Mucosa of descending colon (tissue), 3 donors: ENCODE measurements around the gene KRTAP12-4. TPM values are rescaled to one million over a fixed set of nuclear protein-coding genes. Genes with fewer than 3 reads are reported as not detected.
"Not testable (repeated sequence)": the region's sequence is repeated elsewhere in the genome, so short reads cannot be mapped to it uniquely, and the experiment has no call there.

Source experiments
- ATAC-seq: fragments of 200-7000 bp; cut with Tn5 transposase; one replicate; pipeline ENCODE4 v1.9.1; 2020; ENCODE audit warnings: mild to moderate bottlenecking, moderate library complexity
- DNase-seq, 3 donors: peaks; one replicate each; pipeline ENCODE4 v3.0.0-alpha.2; 2020
- H3K36me3 ChIP-seq: fragments of 200-600 bp; one replicate; pipeline ENCODE4 v1.8.0; 2021; ENCODE audit warnings: low read depth, mild to moderate bottlenecking
- H3K4me1 ChIP-seq: fragments of 200-600 bp; one replicate; pipeline ENCODE4 v1.8.0; 2021; ENCODE audit warnings: low read depth, mild to moderate bottlenecking
- H3K4me3 ChIP-seq: fragments of 200-600 bp; one replicate; pipeline ENCODE4 v1.8.0; 2021; ENCODE audit warnings: mild to moderate bottlenecking
- H3K9me3 ChIP-seq: fragments of 200-600 bp; one replicate; pipeline ENCODE4 v1.8.0; 2021; ENCODE audit warnings: mild to moderate bottlenecking
- intact Hi-C, 2 donors: fragments of 100-400 bp; cut with DNase I in 1 of 2; cut with micrococcal nuclease in 1 of 2; formaldehyde crosslinking; loops; one replicate each; pipeline versions ENCODE4 v1.11.0 to v1.11.1; 2022; cut with DNase I, micrococcal nuclease
- total RNA-seq, 3 donors: library from RNA; stranded (reverse); fragmentation: NEBNext Ultra II Directional in 2 of 3; extraction: Animal tissue kit (Norgen Biotek cat#: 25700) in 2 of 3; gene quantifications; one replicate each; pipeline versions ENCODE4 v1.2.1 to v1.2.4, GENCODE V29; 2021 to 2023
- TF ChIP-seq, protein P1 (sequence below): fragments of 200-600 bp; IDR thresholded peaks from one replicate; pipeline ENCODE4 v1.8.0; 2022; ENCODE audit warnings: antibody characterized with exemption, mild to moderate bottlenecking
- donor health status: DM: no; HTN: no; CAD: no; lungs with moderate emphysema.
- donor health status: DM: no; HTN: no; CAD: no.
- donor health status: DM: no; HTN: yes; CAD: no.

KRTAP12-4 gene
- total RNA-seq, 3 donors from 2014 or later, result not detected

DNA sequence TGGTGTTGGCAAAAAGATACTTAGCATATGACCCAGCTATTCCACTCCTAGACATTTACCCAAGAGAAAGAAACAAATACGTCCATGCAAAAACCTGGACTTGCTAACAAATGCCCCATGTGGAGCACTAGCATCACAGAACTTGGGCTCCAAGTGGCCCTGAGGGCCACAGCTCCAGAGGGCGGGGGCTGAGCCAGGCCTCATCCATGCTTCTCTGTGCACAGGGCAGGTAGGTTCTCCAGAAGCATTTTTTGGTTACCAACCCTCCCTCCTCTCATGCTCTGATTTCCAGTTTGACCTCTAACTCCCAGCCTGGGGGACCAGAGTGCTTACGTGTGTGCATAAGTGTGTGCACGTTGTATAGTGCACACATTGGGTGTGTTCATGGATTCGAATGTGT is 10.2 kb upstream of the KRTAP12-4 start:
- no peak for ATAC-seq
- no peaks in the 10 kb centered on the region for H3K36me3 ChIP-seq

DNA sequence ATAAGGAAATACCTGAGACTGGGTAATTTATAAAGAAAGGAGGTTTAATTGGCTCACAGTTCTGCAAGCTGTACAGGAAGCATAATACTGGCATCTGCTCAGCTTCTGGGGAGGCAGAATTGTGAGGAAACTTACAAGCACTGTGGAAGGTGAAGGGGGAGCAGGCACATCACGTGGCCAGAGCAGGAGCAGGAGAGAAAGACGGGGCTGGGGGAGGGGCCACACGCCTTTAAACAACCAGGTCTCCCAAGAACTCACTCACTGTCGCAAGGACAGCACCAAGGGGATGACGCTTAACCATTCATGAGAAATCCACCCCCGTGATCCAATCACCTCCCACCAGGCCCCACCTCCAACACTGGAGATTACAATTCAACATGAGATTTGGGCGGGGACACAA is 7.1 kb upstream of the KRTAP12-4 start:
- H3K36me3 ChIP-seq, H3K9me3 ChIP-seq, H3K4me3 ChIP-seq, intact Hi-C loops, ATAC-seq, H3K4me1 ChIP-seq, DNase-seq: not testable (repeated sequence)

More for the DNA sequence above, 10.2 kb upstream of the KRTAP12-4 start:
- Histone ChIP-seq H3K4me1 (no peaks in the 10 kb centered on the region), H3K9me3 (no peaks in the 10 kb centered on the region), H3K4me3 (no peak overlapping the region)
- no peak for DNase-seq
- TF ChIP-seq, protein P1, sequence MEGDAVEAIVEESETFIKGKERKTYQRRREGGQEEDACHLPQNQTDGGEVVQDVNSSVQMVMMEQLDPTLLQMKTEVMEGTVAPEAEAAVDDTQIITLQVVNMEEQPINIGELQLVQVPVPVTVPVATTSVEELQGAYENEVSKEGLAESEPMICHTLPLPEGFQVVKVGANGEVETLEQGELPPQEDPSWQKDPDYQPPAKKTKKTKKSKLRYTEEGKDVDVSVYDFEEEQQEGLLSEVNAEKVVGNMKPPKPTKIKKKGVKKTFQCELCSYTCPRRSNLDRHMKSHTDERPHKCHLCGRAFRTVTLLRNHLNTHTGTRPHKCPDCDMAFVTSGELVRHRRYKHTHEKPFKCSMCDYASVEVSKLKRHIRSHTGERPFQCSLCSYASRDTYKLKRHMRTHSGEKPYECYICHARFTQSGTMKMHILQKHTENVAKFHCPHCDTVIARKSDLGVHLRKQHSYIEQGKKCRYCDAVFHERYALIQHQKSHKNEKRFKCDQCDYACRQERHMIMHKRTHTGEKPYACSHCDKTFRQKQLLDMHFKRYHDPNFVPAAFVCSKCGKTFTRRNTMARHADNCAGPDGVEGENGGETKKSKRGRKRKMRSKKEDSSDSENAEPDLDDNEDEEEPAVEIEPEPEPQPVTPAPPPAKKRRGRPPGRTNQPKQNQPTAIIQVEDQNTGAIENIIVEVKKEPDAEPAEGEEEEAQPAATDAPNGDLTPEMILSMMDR, result no peak
- intact Hi-C loops, result no loop called here

DNA sequence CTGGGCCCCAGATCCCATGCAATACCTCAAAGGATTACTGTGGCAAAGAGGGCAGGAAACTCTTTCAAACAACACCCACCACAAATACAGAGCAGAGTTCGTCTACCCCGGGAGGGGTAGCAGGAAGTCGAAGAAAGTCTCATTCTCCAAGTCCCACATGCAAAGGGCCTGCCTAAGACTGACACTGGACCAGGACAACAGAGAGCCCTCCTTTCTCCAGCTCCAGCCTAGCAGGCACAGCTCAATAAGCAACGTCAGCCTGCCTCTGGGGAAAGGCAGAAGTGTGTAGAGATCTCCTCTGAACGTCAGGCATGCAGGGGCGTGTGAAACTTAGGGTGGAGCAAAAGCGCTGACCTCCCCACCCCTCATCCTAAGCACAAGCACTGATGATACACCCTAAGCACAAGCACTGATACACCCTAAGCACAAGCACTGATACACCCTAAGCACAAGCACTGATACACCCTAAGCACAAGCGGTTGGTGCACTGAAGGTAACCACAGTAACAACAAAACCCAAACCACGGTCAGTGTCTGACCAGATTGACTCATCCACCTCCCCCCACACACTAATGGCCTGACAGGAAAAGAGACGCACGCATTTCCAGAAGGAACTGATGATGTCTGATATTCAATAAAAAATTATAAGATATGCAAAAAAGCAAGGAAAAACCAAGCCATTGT is 4.6 kb upstream of the KRTAP12-4 start:
- H3K9me3 ChIP-seq, result no peaks in the 10 kb centered on the region
- DNase-seq, result peak in 1 of 3 donors; percentile 7
- H3K4me3 ChIP-seq, result no peak overlapping the region
- intact Hi-C loops, result no loop called here
- H3K36me3 ChIP-seq, result no peaks in the 10 kb centered on the region
- peak; percentile 49 for ATAC-seq
- H3K4me1 ChIP-seq, result no peaks in the 10 kb centered on the region
- TF ChIP-seq, protein P1, result no peak

DNA sequence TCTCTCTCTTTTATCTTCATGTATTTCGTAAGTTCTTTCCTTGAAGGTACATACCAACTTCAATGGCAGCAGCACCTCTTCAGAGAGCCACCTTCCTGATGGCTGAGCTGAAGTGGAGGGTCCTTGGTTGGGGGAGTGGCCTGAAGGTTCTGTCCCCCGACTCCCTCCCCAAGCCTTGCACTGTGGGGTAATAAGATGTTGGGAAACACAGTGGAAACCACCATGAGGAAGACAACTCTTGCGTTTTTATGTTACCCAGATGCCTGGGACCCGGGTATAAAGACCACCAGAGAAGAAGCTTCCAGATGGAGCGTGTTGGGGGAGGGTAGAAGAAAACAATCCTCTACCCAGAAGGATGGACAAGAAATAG is 4.1 kb upstream of the KRTAP12-4 start:
- H3K4me3 ChIP-seq, result no peak overlapping the region
- intact Hi-C loops, result no loop called here
- ATAC-seq, result no peak
- no peak for DNase-seq
- H3K9me3 ChIP-seq, result no peaks in the 10 kb centered on the region
- TF ChIP-seq, protein P1, result no peak
- no peaks in the 10 kb centered on the region for H3K36me3 ChIP-seq
- H3K4me1 ChIP-seq, result no peaks in the 10 kb centered on the region

DNA sequence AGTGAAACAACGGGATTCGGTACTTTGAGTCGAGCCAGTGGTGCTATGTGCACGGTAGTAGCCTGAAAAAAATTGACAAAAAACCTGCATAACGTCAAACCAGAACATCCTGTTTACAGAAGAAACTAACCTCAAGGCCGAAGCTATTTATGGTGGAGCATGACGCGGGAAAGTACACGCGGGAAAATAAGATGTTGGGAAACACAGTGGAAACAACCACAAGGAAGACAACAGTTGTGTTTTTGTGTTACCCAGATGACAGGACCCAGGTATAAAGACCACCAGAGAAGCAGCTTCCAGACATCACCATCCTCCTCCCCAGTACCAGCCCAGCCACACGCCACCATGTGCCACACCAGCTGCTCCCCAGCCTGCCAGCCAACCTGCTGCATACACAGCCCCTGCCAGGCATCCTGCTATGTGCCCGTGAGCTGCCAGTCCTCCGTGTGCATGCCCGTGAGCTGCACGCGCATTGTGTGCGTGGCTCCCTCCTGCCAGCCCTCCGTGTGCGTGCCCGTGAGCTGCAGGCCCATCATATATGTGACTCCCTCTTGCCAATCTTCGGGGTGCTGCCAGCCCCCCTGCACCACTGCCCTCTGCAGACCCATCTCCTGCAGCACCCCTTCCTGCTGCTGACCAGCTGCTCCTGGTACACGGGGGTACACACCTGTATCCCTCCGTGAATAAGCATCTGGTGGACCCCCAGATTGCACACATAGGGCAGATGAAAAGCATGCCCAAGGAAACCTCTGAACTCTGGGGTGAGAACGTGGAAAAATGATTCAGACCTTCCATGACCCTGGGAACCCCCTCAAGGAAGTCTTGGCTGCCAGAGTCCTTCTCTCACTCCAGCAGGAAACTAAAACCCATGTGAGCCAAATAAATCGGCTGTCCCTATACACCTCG is 3.4 kb upstream of the KRTAP12-4 start, which contains the start of gene KRTAP12-3:
Gene KRTAP12-3 (plus strand): TSS at position 298 of the 906 bp plus-strand sequence. CDS start 48 bp downstream, at position 346.
- no peak for DNase-seq
- Histone ChIP-seq H3K4me1 (no peaks in the 10 kb centered on the region), H3K4me3 (no peak within 1 kb of the TSS), H3K9me3 (no peaks in the 10 kb centered on the region), H3K36me3 (no peaks in the 10 kb centered on the region)
- TF ChIP-seq, protein P1, result no peak
- intact Hi-C loops, result no loop called here
- peak; percentile 70 for ATAC-seq

DNA sequence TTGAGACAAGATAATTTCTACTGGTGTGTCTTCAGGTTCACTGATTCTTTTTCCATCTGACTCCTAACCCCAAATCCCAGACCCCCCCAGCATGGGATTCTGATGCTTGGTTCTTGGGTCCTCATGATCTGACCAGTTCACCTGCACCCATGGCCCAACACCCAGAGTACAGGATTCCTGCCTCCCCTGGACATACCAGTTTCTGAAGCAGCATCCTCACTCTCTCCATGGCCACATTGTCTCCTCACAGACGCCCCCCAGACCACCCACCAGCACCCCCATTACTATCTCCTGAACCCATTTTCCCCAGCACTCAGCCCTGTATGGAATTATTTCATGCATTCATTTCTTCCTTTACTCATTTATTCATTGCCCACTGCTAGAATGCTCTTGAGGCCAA is 2.4 kb upstream of the KRTAP12-4 start:
- no peak overlapping the region for H3K4me3 ChIP-seq
- ATAC-seq (no peak), DNase-seq (no peak)
- intact Hi-C loops, result no loop called here
- H3K9me3 ChIP-seq, result no peaks in the 10 kb centered on the region
- TF ChIP-seq, protein P1, result no peak
- H3K4me1 ChIP-seq, result no peaks in the 10 kb centered on the region
- H3K36me3 ChIP-seq, result no peaks in the 10 kb centered on the region
